Central memory CD8-positive, alpha-beta T cell (primary cell): ENCODE results near the gene SEC14L6.
"Not testable (repeated sequence)": the region's sequence is repeated elsewhere in the genome, so short reads cannot be mapped to it uniquely, and the experiment has no call there.

Source experiments
- ATAC-seq: fragments of 150-1000 bp; cut with Tn5 transposase; replicated peaks from 2 replicates; pipeline ENCODE4 v1.10.0; 2022; ENCODE audit warnings: mild to moderate bottlenecking, moderate FRiP score, moderate number of reproducible peaks; ENCODE audit not compliant: poor library complexity, severe bottlenecking; ENCODE audit errors: extremely low read depth
- DNase-seq, 2 donors: peaks; one replicate each; pipeline ENCODE4 v3.0.0; 2021; ENCODE audit warnings: low spot score in 2 of 2
- H3K27ac Mint-ChIP-seq: one replicate; pipeline ENCODE4 v1.8.0; 2022; ENCODE audit warnings: low read depth, mild to moderate bottlenecking, moderate library complexity, mixed read lengths
- H3K27me3 Mint-ChIP-seq: one replicate; pipeline ENCODE4 v1.8.0; 2022; ENCODE audit warnings: mixed read lengths
- H3K36me3 Mint-ChIP-seq: one replicate; pipeline ENCODE4 v1.8.0; 2022; ENCODE audit warnings: mild to moderate bottlenecking, moderate library complexity, mixed read lengths; ENCODE audit not compliant: insufficient read depth
- H3K4me1 Mint-ChIP-seq: one replicate; pipeline ENCODE4 v1.8.0; 2022; ENCODE audit warnings: mixed read lengths
- H3K4me3 Mint-ChIP-seq: one replicate; pipeline ENCODE4 v1.8.0; 2022; ENCODE audit warnings: mild to moderate bottlenecking, moderate library complexity, mixed read lengths
- H3K9me3 Mint-ChIP-seq: one replicate; pipeline ENCODE4 v1.8.0; 2022; ENCODE audit warnings: mixed read lengths

Gene SEC14L6

GRCh38 chr22:30564045-30564760 is 17.7 kb upstream of the SEC14L6 start:
- Mint-ChIP-seq H3K4me1 (no peaks in the 10 kb centered on the region), H3K27me3 (no peaks in the 10 kb centered on the region), H3K4me3 (no peak overlapping the region), H3K36me3 (peaks cover 2% of the 10 kb centered on the region), H3K9me3 (no peaks in the 10 kb centered on the region), H3K27ac (no peak overlapping the region)
- no peak for DNase-seq
- no peak for ATAC-seq

DNA sequence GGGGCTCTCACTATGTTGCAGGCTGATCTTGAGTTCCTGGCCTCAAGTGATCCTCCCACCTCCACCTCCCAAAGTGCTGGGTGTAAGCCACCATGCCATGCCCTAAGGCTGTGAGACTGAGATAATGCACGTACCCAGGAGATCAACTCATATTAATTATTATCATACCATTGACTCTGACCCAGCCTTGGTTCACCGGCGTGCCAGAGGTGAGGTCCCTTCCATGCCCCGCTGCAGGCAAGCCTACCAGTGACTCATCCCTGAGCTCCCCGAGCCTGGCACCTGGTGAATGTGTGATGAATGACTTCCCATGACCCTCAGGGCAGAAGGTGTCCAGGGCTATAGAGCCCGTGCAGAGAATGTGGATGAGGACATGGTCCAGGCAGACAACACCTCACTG is 15.8 kb upstream of the SEC14L6 start:
- no peaks in the 10 kb centered on the region for H3K4me1 Mint-ChIP-seq
- H3K36me3 Mint-ChIP-seq = peaks cover 2% of the 10 kb centered on the region
- no peak for ATAC-seq
- H3K4me3 Mint-ChIP-seq = no peak overlapping the region
- no peaks in the 10 kb centered on the region for H3K27me3 Mint-ChIP-seq
- H3K27ac Mint-ChIP-seq = no peak overlapping the region
- no peaks in the 10 kb centered on the region for H3K9me3 Mint-ChIP-seq
- DNase-seq = no peak

DNA sequence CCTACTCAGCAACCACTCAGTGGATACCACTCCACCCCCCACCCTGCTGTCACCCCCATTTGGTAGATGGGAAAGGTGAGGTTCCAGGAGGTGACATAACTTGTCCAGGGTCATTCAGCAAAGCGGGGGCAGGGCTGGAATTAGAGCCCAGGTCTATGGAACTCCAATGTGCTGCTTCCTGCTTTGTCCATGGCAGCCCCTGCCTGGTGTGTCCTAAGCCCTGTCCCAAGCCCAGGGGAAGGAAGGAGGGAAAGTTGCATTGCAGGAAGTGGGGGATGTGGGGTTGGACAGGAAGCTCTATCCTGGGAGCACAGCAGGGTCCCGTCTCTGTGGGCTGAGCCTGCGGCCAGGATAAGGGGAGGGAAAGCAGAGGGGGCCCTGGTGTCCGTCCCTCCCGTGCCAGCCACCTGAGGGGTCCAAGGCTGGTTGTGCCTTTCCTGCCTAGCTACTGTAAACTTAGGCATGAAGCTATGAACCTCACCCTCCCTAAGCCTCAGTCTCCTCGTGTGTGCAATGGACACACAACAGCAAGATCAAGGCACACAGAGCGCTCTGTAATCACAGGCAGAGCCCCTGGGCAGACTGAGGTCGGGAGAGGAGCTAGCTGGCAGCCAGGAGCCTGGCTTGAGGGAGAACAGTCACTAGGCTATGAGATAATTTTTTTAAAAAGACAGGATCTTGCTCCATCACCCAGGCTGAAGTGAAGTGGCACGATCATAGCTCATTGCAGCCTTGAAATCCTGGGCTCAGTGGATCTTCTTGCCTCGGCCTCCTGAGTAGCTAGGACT is 15.1 kb upstream of the SEC14L6 start:
- Mint-ChIP-seq H3K36me3 (peaks cover 2% of the 10 kb centered on the region), H3K27me3 (no peaks in the 10 kb centered on the region), H3K9me3 (no peaks in the 10 kb centered on the region), H3K4me3 (no peak overlapping the region), H3K27ac (no peak overlapping the region), H3K4me1 (no peaks in the 10 kb centered on the region)
- DNase-seq = no peak
- no peak for ATAC-seq

DNA sequence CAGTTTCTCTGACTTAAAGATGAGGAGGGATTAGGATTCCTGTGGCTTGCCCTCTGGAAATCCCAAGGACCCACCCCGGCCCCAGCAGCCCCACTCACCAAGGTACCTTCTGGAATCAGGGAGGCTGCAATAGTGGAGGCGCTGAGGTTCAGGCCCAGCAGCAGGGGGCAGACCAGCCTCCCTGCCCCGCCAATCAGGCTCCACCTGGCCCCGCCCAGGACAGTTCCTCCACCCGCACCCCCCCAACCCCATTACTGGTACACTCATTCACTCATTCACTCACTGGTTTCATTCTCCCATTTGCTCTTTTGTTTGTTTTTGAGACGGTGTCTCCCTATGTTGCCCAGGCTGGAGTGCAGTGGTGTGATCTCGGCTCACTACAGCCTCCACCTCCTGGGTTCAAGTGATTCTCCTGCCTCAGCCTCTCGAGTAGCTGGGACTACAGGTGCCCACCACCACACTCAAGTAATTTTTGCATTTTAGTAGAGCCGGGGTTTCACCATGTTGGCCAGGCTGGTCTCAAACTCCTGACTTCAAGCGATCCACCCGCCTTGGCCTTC is 14.2 kb upstream of the SEC14L6 start:
- not testable (repeated sequence) for H3K4me3 Mint-ChIP-seq, H3K27ac Mint-ChIP-seq, H3K36me3 Mint-ChIP-seq, H3K9me3 Mint-ChIP-seq, H3K27me3 Mint-ChIP-seq, DNase-seq, ATAC-seq, H3K4me1 Mint-ChIP-seq

GRCh38 chr22:30559889-30560288 is 13.3 kb upstream of the SEC14L6 start:
- no peak overlapping the region for H3K27ac Mint-ChIP-seq
- peaks cover 2% of the 10 kb centered on the region for H3K36me3 Mint-ChIP-seq
- no peak overlapping the region for H3K4me3 Mint-ChIP-seq
- DNase-seq (no peak), ATAC-seq (no peak)
- no peaks in the 10 kb centered on the region for H3K4me1 Mint-ChIP-seq
- H3K27me3 Mint-ChIP-seq = no peaks in the 10 kb centered on the region
- H3K9me3 Mint-ChIP-seq = no peaks in the 10 kb centered on the region

GRCh38 chr22:30557243-30557642 is 10.7 kb upstream of the SEC14L6 start:
- H3K4me1 Mint-ChIP-seq = no peaks in the 10 kb centered on the region
- no peaks in the 10 kb centered on the region for H3K36me3 Mint-ChIP-seq
- H3K9me3 Mint-ChIP-seq = no peaks in the 10 kb centered on the region
- no peak overlapping the region for H3K27ac Mint-ChIP-seq
- H3K4me3 Mint-ChIP-seq = no peak overlapping the region
- H3K27me3 Mint-ChIP-seq = no peaks in the 10 kb centered on the region
- ATAC-seq (no peak), DNase-seq (no peak)

GRCh38 chr22:30556388-30556787 is 9.8 kb upstream of the SEC14L6 start:
- DNase-seq (no peak), ATAC-seq (no peak)
- H3K27ac Mint-ChIP-seq = no peak overlapping the region
- H3K36me3 Mint-ChIP-seq = no peaks in the 10 kb centered on the region
- no peaks in the 10 kb centered on the region for H3K27me3 Mint-ChIP-seq
- no peaks in the 10 kb centered on the region for H3K9me3 Mint-ChIP-seq
- no peaks in the 10 kb centered on the region for H3K4me1 Mint-ChIP-seq
- no peak overlapping the region for H3K4me3 Mint-ChIP-seq

- Mint-ChIP-seq H3K27me3 (no peaks in the 10 kb centered on the region), H3K9me3 (no peaks in the 10 kb centered on the region), H3K4me1 (no peaks in the 10 kb centered on the region), H3K36me3 (no peaks in the 10 kb centered on the region), H3K4me3 (no peak overlapping the region), H3K27ac (no peak overlapping the region)
- ATAC-seq (no peak), DNase-seq (no peak)
Measured at GRCh38 chr22:30555282-30556210, 9.0 kb upstream of the SEC14L6 start.

DNA sequence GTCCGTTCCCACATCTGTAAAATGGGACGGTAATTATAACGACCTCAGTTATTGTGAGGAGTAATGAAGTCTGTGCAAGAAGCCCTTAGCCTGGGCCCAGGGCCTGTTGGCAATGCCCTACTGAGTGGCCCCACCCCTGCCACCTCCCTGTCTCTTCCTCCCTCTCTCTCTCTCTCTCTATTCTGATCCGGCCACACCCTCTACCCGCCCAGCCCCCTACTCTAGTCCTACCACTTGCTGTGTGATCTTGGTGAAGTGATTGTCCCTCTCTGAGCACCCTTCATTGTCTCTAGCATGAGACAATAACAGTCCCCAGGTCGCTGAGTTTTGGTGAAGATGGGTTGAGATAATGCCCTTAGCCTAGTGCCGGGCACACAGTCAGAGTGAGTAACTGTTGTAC is 7.4 kb upstream of the SEC14L6 start:
- Mint-ChIP-seq H3K4me3 (no peak overlapping the region), H3K36me3 (no peaks in the 10 kb centered on the region), H3K9me3 (no peaks in the 10 kb centered on the region), H3K27me3 (peaks cover 12% of the 10 kb centered on the region), H3K27ac (no peak overlapping the region), H3K4me1 (no peaks in the 10 kb centered on the region)
- ATAC-seq (no peak), DNase-seq (no peak)

- H3K4me3 Mint-ChIP-seq = no peak overlapping the region
- H3K27ac Mint-ChIP-seq = no peak overlapping the region
- H3K9me3 Mint-ChIP-seq = no peaks in the 10 kb centered on the region
- ATAC-seq = no peak
- peaks cover 25% of the 10 kb centered on the region for H3K27me3 Mint-ChIP-seq
- DNase-seq = no peak
- no peaks in the 10 kb centered on the region for H3K4me1 Mint-ChIP-seq
- H3K36me3 Mint-ChIP-seq = no peaks in the 10 kb centered on the region
Measured at GRCh38 chr22:30552719-30553118, 6.2 kb upstream of the SEC14L6 start.

DNA sequence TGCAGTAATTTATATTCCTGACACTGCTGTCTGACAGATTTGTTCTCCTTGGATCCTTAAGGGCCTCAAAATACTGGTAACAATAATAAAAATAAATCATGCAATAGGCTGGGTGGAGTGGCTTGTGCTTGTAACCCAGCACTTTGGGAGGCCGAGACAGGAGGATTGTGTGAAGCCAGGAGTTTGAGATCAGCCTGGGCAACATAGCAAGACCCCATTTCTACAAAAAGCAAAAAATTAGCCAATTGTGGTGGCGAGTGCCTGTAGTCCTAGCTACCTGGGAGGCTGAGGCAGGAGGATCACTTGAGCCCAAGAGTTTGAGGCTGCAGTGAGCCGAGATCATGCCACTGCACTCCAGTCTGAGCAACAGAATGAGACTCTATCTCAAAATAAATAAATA is 5.3 kb upstream of the SEC14L6 start:
- not testable (repeated sequence) for H3K36me3 Mint-ChIP-seq, ATAC-seq, H3K9me3 Mint-ChIP-seq, H3K4me3 Mint-ChIP-seq, H3K27ac Mint-ChIP-seq, DNase-seq, H3K4me1 Mint-ChIP-seq
- H3K27me3 Mint-ChIP-seq = peaks cover 28% of the 10 kb centered on the region

DNA sequence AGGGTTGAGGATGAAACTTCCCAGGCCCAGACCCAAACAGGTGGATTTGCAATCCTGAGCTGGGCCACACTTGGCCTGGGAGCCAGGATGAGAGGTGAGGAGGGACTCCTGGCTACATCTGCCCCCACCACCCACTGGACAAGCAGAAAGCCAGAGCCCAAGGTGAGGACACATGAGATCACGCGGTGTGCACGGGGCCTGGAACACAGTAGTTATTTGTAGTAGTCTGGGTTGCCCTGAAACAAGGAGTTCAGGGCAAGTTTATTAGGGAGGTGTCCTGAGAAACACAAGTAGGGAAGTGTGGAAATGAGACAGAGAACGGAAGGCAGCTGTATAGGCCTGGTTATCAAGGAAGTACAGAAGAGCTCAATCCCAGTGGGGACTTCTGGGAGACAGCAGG is 647 bp upstream of the SEC14L6 start:
- no peak for DNase-seq
- Mint-ChIP-seq H3K27ac (no peak overlapping the region), H3K9me3 (no peaks in the 10 kb centered on the region), H3K4me3 (no peak overlapping the region), H3K4me1 (no peaks in the 10 kb centered on the region), H3K27me3 (peaks cover 64% of the 10 kb centered on the region), H3K36me3 (peaks cover 3% of the 10 kb centered on the region)
- no peak for ATAC-seq
